NCI-H82 treated with DMSO at 0.1 percent for 48 hours (cell line): ENCODE measurements around the gene CC2D1B.

Experiments used
- DNase-seq: peaks from one replicate; lab custom pipeline; 2025; ENCODE audit not compliant: unreplicated experiment; lab: John Stamatoyannopoulos, UW

The CC2D1B gene

DNA sequence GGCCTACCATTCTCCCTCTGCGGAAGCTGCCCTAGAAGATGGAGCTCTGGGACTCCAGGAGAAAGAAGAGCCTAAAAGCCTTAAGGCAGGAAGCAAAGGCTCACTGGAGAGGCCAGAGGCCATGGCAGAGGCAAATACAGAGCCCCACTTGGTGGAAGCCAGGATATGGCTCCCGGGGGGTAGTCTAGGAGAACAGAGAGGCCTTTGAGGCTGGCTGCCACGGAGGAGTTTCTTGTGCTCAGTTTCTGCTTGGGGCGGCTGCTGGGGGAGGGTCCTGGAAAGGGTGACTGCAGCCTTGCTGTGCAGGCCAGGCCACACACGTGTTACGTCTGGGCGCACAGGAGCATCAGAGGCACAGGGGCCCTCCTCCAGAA lies 5.4 kb downstream of the CC2D1B start:
- DNase-seq, result no peak

DNA sequence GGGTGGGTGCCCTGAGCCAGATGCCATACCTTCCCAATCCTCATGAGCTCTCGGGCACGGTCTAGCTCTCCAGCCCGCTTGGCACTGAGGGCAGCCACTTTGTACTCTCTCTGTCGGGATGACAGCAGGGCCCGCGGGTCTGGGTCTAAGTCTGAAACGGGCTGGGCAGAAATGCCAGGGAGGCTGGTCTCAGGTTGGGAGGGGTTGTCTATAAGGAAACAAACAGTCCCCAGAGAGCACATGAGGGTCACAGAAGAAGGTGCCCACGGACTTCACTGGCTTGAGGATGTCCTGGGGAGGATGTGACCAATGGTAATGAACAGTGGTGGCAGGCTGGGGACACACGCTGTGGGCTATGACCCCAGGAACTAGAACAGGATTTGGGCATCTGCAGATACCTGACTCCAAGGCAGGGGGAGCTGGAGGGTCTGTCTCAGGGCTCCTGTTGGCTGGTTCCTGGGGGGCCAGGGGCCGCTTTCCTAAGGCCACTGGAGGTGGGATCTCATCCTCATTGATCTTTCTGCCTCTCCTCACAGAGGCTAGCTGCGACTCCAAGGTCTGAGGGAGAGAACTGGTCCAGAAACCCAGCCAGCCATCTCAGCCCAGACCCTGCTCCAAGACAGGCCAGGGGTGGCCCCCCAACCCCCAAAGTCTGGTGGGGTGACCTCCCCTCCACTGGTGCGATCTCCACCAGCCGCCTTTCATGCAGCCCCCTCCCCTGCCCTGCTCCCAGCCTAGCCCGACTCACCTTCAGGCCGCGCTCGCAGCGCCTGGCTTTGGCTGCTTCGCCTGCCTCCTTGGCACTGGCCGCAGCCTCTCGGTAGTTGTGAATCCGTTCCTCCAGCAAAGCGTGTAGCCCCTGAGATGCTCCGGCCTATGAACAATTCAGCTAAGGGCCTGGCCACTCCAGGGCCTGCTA lies 6.1 kb downstream of the CC2D1B start:
- no peak for DNase-seq

- DNase-seq, result no peak
Observed at GRCh38 chr1:52358851-52359497, 7.0 kb downstream of the CC2D1B start.

DNA sequence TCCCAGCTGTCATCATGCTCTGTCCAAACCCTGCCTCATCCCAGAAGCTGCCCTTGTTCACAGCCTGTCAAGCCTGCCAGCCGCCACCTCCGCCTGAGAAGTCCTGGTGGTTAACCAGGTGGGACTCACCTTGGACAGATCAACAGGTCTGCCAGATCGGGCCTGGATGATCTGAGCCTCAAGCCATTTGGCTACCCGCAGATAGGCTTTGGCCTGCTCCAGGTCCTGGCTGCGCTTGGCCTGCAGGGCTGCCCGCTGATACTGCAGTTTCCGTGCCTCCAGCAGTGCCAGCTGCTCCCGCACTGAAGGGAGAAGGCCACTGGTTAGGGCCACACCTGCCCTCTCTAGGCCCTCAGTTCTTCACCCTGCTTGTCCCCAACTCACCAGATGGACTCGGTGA lies 8.6 kb downstream of the CC2D1B start:
- no peak for DNase-seq

- DNase-seq, result no peak
Observed at GRCh38 chr1:52356818-52357355, 9.1 kb downstream of the CC2D1B start.

- no peak for DNase-seq
Observed at GRCh38 chr1:52355847-52356505, 10.0 kb downstream of the CC2D1B start.

DNA sequence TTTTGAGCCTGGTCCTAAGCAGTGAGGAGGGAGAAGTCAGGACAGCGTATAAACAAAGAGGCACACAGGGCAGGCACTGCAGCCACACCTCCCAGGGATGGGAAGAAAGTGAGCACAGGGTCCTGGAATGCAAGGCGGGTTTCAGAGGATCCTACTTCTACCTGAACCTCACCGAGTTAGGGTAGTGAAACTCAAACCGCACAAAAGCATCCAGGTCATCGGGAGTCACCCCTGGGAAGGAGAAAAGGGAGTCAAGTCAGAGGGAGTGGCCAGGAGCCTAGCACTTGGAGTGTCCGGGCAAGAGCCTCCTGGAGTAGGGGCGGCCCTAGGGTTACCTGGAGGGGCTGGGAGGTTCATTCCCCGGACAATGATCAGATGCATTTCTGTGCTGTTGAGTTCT lies 10.6 kb downstream of the CC2D1B start:
- no peak for DNase-seq

DNA sequence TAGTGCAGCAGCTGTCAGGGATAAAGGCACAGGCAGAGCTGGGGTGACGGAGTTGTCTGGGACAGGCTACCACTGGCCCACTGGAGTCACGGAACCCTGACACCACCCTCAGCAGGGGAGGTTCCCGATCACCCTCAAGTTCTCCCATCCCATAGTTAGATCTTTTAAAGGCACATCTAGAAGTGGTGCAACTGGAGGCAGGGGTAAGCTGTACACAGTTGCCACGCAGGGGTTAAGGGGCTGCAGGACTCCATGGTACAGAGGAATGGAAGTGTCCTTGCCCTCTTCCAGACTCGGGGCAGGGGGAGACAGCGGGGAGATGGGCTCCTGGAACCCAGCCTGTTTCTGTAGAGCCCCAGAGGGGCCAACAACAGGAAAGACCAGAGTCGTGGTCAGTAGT lies 13.3 kb downstream of the CC2D1B start:
- no peak for DNase-seq

DNA sequence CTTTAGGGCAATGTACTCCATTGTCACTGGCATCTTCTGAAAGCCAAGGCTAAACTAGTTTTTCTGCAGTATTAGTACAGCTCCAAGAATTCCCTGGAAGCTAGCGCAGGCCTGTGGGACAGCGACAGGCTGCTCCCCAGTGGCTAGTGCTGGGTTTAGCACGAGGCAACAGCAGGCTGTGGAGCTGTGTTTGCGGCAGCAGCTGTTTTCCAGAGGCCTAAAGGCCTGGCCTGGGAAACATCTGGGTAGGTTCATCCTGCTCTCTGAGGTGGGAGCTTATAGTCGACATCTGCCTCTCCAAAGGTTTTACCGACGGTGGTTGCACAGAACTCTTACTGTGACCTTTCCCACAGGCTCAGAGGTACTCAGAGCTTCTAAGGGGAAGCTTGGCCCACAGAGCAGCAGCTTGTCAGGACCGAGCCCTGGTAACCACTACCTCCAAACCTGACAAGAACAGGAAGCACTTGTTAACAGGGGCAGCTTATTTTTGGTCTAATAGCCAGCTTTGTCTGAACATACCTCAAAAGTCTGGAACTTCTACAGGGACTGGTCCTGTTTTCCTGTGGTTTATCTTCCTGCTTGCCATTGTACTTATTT lies 17.2 kb downstream of the CC2D1B start:
- peak; percentile 65 for DNase-seq

DNA sequence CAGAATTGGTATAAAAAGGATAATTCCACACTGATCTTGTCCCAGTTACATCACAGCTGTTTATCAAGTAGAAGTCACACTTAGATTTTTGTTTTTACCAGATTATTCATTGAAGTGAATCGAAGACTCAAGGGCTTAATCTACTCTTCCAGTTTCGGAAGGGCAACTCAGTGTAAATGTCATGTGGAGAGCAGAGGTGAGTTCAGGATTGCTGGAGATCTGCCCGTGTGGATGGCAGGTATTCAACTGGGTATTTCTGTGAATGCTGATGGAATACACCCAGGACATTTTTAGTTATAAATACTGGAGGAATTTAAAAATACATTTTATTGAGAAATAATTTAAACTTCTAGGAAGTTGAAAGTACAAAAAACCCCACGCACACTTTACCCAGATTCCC lies 19.4 kb downstream of the CC2D1B start:
- DNase-seq, result peak; percentile 65

GRCh38 chr1:52345252-52345651 lies 20.8 kb downstream of the CC2D1B start:
- DNase-seq, result no peak

- DNase-seq, result no peak
Observed at GRCh38 chr1:52343979-52344378, 22.0 kb downstream of the CC2D1B start.

DNA sequence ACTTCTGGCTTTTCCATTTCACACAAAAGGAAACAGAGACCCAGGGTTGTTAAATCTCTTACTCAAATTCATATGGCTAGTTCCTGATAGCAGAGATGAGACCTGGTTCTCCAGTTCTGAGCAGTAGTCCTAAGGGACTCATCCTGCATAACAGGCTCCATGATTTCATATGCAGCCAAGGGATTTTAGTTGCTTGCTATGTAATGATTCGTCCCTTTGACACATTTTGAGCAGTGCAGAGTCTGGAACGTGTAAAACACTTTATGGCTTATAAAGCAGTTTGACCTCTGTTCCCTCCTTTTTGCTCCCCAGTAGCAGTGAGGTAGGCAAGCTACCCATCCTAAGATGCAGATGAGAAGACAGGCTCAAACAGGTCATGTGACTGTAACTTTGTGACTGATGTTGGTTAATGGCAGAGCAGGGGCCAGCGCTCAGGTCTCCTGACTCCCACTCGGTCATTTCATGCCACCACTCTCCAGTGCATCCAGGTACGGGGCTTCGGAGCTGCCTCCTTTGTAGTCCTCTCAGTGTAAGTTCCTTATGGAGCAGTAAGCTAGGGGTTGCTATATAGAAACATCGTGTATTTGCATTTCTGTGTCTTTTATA lies 24.2 kb downstream of the CC2D1B start:
- no peak for DNase-seq

DNA sequence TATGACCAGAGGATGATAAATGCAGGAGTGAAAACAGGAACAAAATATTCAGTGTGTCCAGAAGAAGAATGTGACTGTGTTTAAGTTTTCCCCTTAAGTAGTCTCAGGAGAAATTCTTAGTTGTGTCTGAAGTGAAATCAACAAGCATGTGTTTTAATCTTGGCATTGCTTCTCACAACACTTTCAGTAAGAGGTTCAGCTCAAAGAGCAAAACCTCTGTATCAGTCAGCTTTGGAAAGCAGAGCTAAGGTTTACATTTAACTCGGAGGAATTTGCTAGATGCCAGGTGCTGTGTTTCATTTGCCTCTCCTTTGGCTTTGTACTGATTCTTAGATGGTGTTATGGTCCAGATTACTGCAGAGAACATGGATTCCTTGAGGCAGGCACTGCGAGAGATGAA lies 28.6 kb downstream of the CC2D1B start:
- DNase-seq, result no peak

GRCh38 chr1:52334906-52335528 lies 31.0 kb downstream of the CC2D1B start:
- no peak for DNase-seq

GRCh38 chr1:52332411-52332810 lies 33.6 kb downstream of the CC2D1B start:
- DNase-seq, result no peak

DNA sequence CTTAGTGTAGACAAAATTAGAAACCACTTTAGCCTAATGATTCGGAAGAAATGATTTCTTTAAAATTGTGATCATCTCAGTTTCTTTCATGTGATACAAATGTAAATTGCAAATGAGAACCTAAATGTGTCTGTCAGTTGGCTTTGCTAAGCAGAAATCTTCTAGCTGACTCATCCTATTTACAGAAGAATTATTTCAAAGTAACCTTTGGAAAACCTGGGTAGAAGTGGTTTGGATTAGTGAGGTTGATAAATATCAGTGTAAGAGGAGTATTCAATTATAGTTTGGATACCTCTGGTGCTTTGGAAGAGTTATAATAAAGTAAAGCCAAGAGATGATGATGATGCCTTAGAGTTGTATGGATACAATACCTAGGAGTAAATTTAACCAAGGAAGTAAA lies 37.4 kb downstream of the CC2D1B start:
- no peak for DNase-seq

- no peak for DNase-seq
Observed at GRCh38 chr1:52325786-52326185, 40.2 kb downstream of the CC2D1B start.

DNA sequence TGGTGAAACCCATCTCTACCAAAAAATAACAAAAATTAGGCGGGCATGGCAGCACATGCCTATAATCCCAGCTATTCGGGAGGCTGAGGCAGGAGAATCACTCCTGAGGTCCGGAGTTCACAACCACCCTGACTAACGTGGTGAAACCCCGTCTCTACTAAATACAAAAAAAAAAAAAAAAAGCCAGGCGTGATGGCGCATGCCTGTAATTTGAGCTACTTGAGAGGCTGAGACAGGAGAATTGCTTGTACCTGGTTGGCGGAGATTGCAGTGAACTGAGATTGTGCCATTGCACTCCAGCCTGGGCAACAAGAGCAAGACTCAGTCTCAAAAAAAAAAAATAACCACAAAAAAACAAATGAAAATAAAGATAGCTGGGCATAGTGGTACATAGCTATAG lies 42.3 kb downstream of the CC2D1B start:
- no peak for DNase-seq

- DNase-seq, result no peak
Observed at GRCh38 chr1:52321061-52321460, 44.9 kb downstream of the CC2D1B start.
